ENCODE data around the gene HBM.

Gene HBM

GRCh38 chr16:142405-142967 lies 23.3 kb upstream of the HBM start:
- CTCF ChIA-PET, result interaction anchor here (1.4 kb wide), 1 partner anchor 35 kb away, joined by 3 read pairs; no protein-coding TSS in a partner anchor
- POLR2A ChIA-PET, result no interaction called here
- TF ChIP-seq SUZ12 (IDR thresholded peaks at IDR 0.05) (no peak), TARDBP (IDR thresholded peaks at IDR 0.05) (no peak), ELF4 (IDR thresholded peaks at IDR 0.05) (no peak), BHLHE40 (IDR thresholded peaks at IDR 0.05; ENCODE audit: borderline replicate concordance) (no peak), SP1 (IDR thresholded peaks at IDR 0.05) (no peak), ZNF384 (IDR thresholded peaks at IDR 0.05) (no peak), LEF1 (IDR thresholded peaks at IDR 0.05; ENCODE audit: borderline replicate concordance) (no peak), FOXA1 (IDR thresholded peaks at IDR 0.05) (no peak)

DNA sequence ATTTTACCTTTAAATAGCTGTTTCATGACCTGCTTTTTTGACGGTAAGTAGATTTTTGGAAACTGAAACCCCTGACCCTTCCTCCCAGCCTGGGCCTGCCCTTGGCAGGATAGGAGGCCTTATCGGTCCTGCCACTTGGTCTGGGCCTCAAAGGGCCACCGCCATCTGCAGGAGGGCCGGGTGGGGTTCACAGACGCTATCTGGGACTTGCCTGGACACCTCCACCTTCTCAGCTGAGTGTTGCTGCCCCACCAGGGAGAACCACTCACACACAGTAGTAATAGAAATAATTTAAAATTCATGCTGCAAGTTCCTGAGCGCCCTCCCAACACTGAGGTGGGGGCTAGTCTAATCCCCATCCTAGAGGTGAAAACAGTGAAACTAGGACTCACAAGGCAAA lies 22.7 kb upstream of the HBM start:
- no peak for DNase-seq (ENCODE audit: extremely low spot score)
- POLR2A ChIA-PET, result no interaction called here
- TF ChIP-seq ELF4 (IDR thresholded peaks at IDR 0.05) (no peak), FOXA1 (IDR thresholded peaks at IDR 0.05) (no peak), NFRKB (IDR thresholded peaks at IDR 0.05) (no peak), ARNT (IDR thresholded peaks at IDR 0.05) (no peak), ZNF384 (IDR thresholded peaks at IDR 0.05) (no peak), SUZ12 (IDR thresholded peaks at IDR 0.05) (no peak), BHLHE40 (IDR thresholded peaks at IDR 0.05; ENCODE audit: borderline replicate concordance) (no peak), FOXK2 (IDR thresholded peaks at IDR 0.05) (no peak)
- CTCF ChIA-PET, result interaction anchor here (1.0 to 1.4 kb wide), 2 partner anchors 18 to 36 kb away, joined by 3 to 5 read pairs; no protein-coding TSS in a partner anchor

More at GRCh38 chr16:142405-142967, 23.3 kb upstream of the HBM start:
- DNase-seq (ENCODE audit: extremely low spot score), result no peak

- DNase-seq (ENCODE audit: extremely low spot score), result no peak
- POLR2A ChIA-PET, result no interaction called here
- TF ChIP-seq LEF1 (IDR thresholded peaks at IDR 0.05; ENCODE audit: borderline replicate concordance), result no peak
- TF ChIP-seq FOXA1 (IDR thresholded peaks at IDR 0.05), result no peak
- TF ChIP-seq SP1 (IDR thresholded peaks at IDR 0.05), result no peak
- no peak for TF ChIP-seq SUZ12 (IDR thresholded peaks at IDR 0.05)
- TF ChIP-seq L3MBTL2 (conservative IDR thresholded peaks at IDR 0.05), result no peak
- TF ChIP-seq HDGF (IDR thresholded peaks at IDR 0.05; ENCODE audit: borderline replicate concordance), result no peak
- no peak for TF ChIP-seq NFRKB (IDR thresholded peaks at IDR 0.05)
- no peak for TF ChIP-seq PKNOX1 (IDR thresholded peaks at IDR 0.05)
- no peak for TF ChIP-seq TARDBP (IDR thresholded peaks at IDR 0.05)
- no peak for TF ChIP-seq ELF4 (IDR thresholded peaks at IDR 0.05)
- no peak for TF ChIP-seq ZNF384 (IDR thresholded peaks at IDR 0.05)
- TF ChIP-seq BHLHE40 (IDR thresholded peaks at IDR 0.05; ENCODE audit: borderline replicate concordance), result no peak
- CTCF ChIA-PET, result interaction anchor here (1.0 to 1.4 kb wide), 2 partner anchors 19 to 36 kb away, joined by 3 to 5 read pairs; no protein-coding TSS in a partner anchor
Observed at GRCh38 chr16:143456-143855, 22.3 kb upstream of the HBM start.

GRCh38 chr16:144797-145252 lies 21.0 kb upstream of the HBM start:
- ChIA-PET CTCF (no interaction called here), POLR2A (no interaction called here)
- DNase-seq (ENCODE audit: extremely low spot score), result no peak
- no peak for TF ChIP-seq ZNF384 (IDR thresholded peaks at IDR 0.05)
- TF ChIP-seq ARNT (IDR thresholded peaks at IDR 0.05), result no peak
- TF ChIP-seq HDGF (IDR thresholded peaks at IDR 0.05; ENCODE audit: borderline replicate concordance), result no peak
- no peak for TF ChIP-seq FOXK2 (IDR thresholded peaks at IDR 0.05)
- TF ChIP-seq NFRKB (IDR thresholded peaks at IDR 0.05), result no peak

DNA sequence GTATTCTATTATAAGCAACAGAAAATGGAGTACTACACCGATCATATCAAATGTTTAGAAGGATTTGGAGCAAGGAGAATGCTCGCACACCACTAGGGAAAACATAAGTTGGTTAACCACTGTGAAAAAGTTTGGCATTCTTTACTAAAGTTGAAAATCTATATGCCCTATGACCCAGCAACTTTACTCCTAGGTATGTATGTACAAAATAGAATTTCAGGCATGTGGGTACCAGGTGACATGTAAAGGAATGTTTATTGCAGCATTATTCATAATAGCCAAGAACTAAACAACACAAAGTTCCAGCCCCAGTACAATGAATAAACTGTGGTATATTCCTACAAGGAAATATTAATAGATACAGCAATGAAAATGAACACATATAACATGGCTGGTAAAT lies 19.1 kb upstream of the HBM start:
- TF ChIP-seq TARDBP (IDR thresholded peaks at IDR 0.05) (no peak), ZNF384 (IDR thresholded peaks at IDR 0.05) (no peak), CTBP1 (IDR thresholded peaks at IDR 0.05; ENCODE audit: borderline replicate concordance) (no peak), FOXM1 (IDR thresholded peaks at IDR 0.05; ENCODE audit: borderline replicate concordance) (no peak), PKNOX1 (IDR thresholded peaks at IDR 0.05) (no peak), ARNT (IDR thresholded peaks at IDR 0.05) (no peak), SP1 (IDR thresholded peaks at IDR 0.05) (no peak), SUZ12 (IDR thresholded peaks at IDR 0.05) (no peak), HDGF (IDR thresholded peaks at IDR 0.05; ENCODE audit: borderline replicate concordance) (no peak), FOXA1 (IDR thresholded peaks at IDR 0.05) (no peak), BHLHE40 (IDR thresholded peaks at IDR 0.05; ENCODE audit: borderline replicate concordance) (no peak), L3MBTL2 (conservative IDR thresholded peaks at IDR 0.05) (no peak), LEF1 (IDR thresholded peaks at IDR 0.05; ENCODE audit: borderline replicate concordance) (no peak), FOXK2 (IDR thresholded peaks at IDR 0.05) (no peak), NFRKB (IDR thresholded peaks at IDR 0.05) (no peak), ELF4 (IDR thresholded peaks at IDR 0.05) (no peak)
- ChIA-PET POLR2A (no interaction called here), CTCF (no interaction called here)
- DNase-seq (ENCODE audit: extremely low spot score), result no peak

DNA sequence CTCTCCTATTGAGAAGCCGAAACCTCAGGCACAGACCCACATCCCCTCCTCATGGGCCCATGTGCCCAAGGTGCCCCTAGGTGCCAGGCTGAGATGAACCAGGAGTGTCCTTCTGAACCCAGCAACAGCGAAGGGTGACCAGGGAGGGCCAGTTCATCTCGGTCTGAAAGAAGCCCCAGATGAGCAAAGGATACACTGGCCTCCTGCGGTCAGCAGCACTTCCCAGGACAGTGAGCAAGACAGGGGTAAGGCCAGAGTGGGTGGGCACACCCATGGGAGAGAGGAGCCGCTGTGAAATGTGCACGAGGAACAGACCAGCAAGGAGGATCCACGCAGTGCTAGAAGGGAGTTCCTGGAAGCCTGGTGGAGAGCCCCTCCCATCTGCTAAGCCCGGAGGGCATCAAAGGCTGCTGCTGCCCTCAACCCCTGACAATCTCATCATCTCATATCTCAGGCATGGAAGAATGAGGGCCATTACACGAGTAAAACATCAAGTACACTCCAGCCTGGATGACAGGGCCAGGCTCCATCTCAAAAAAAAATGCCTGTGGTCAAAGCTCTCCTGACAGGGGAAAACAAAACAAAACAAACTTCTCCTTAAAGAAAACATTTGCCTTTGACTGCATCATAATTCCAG lies 16.6 kb upstream of the HBM start:
- CTCF ChIA-PET, result no interaction called here
- TF ChIP-seq HDGF (IDR thresholded peaks at IDR 0.05; ENCODE audit: borderline replicate concordance) (no peak), BHLHE40 (IDR thresholded peaks at IDR 0.05; ENCODE audit: borderline replicate concordance) (no peak), L3MBTL2 (conservative IDR thresholded peaks at IDR 0.05) (no peak), ZNF384 (IDR thresholded peaks at IDR 0.05) (no peak), ELF4 (IDR thresholded peaks at IDR 0.05) (no peak), SP1 (IDR thresholded peaks at IDR 0.05) (no peak), FOXA1 (IDR thresholded peaks at IDR 0.05) (no peak), SUZ12 (IDR thresholded peaks at IDR 0.05) (no peak), PKNOX1 (IDR thresholded peaks at IDR 0.05) (no peak), TARDBP (IDR thresholded peaks at IDR 0.05) (no peak), CTBP1 (IDR thresholded peaks at IDR 0.05; ENCODE audit: borderline replicate concordance) (no peak), NFRKB (IDR thresholded peaks at IDR 0.05) (no peak), ARNT (IDR thresholded peaks at IDR 0.05) (no peak), LEF1 (IDR thresholded peaks at IDR 0.05; ENCODE audit: borderline replicate concordance) (no peak), FOXM1 (IDR thresholded peaks at IDR 0.05; ENCODE audit: borderline replicate concordance) (no peak), FOXK2 (IDR thresholded peaks at IDR 0.05) (no peak)
- no peak for DNase-seq (ENCODE audit: extremely low spot score)
- POLR2A ChIA-PET, result interaction anchor here (1.1 kb wide), 1 partner anchor 9 kb away, joined by 3 read pairs; no protein-coding TSS in a partner anchor
